Measurements from ENCODE around the gene IGLL5. TPM values are rescaled to one million over a fixed set of nuclear protein-coding genes. Genes with fewer than 3 reads are reported as not detected.

IGLL5 gene
- total and polyA plus RNA-seq, 9 of the 15 experiments (the other 6 are each of a cell fraction or from before 2014, with no cell fraction given) = not detected

GRCh38 chr22:22920104-22920654, 32.6 kb downstream of the IGLL5 start:
- ChIA-PET CTCF (ENCODE audit: low intra/inter-chr PET ratio) (no interaction called here), POLR2A (interaction anchor here (0.6 to 5.0 kb wide), 5 partner anchors 10 to 126 kb away, joined by 3 to 32 read pairs (median 4); no protein-coding TSS in a partner anchor)
- DNase-seq (ENCODE audit: extremely low read depth in 1 of 4, low spot score in 3 of 4) = peak in 3 of 4 experiments; percentile 59 to 62 (median 61)
- WGBS (ENCODE audit: insufficient coverage, low coverage, missing lambda C conversion rate) = 1% methylated on average over 7 of the region's 7 CpGs
- BruUV-seq (replicated peaks) = no TSS peak
- no peak overlapping the region; a peak in 1 of 4 replicates for H3K9ac ChIP-seq (ENCODE audit: insufficient read depth in 1 of 2, low read depth in 2 of 2, low read length in 2 of 2)
- H3K9me1 ChIP-seq (ENCODE audit: control insufficient read depth, insufficient read depth, low read length) = peaks cover 10% of the 10 kb centered on the region
- H3K9me3 ChIP-seq (replicated peaks; ENCODE audit: control insufficient read depth, insufficient read depth, low read depth, low read length) = no peaks in the 10 kb centered on the region
- peaks cover 81% of the 10 kb centered on the region for H4K20me1 ChIP-seq (replicated peaks; ENCODE audit: control insufficient read depth, insufficient read depth, low read length)
- ATAC-seq = no peak
- H3K27ac ChIP-seq (ENCODE audit: extremely low read depth, low read depth, low read length) = no peak overlapping the region
- in situ Hi-C loops (cut with MboI) = no loop called here
- intact Hi-C loops (cut with micrococcal nuclease) = no loop called here
- no peak for FAIRE-seq
- H3K79me2 ChIP-seq (ENCODE audit: control insufficient read depth, insufficient read depth, low read length) = no peaks in the 10 kb centered on the region
- no peak overlapping the region for H3K4me2 ChIP-seq (ENCODE audit: insufficient read depth, low read length)
- no peak overlapping the region for H3K4me3 ChIP-seq
- peaks cover 28 to 89% of the 10 kb centered on the region in 2 experiments for H3K27me3 ChIP-seq (ENCODE audit: control insufficient read depth in 2 of 2, insufficient read depth in 2 of 2, low read length in 2 of 2)
- H3K4me1 ChIP-seq (replicated peaks in 1 of 2; ENCODE audit: control insufficient read depth in 2 of 2, insufficient read depth in 2 of 2, low read length in 2 of 2) = no peaks in the 10 kb centered on the region
- H3K36me3 ChIP-seq (ENCODE audit: control insufficient read depth, insufficient read depth, low read length) = no peaks in the 10 kb centered on the region
- TF ChIP-seq CBX5 (IDR thresholded peaks at IDR 0.05; ENCODE audit: borderline replicate concordance, low read depth) = no peak
- no peak for TF ChIP-seq RCOR1 (IDR thresholded peaks at IDR 0.05; ENCODE audit: borderline replicate concordance in 1 of 2, low read depth in 2 of 2, low read length in 2 of 2)
- TF ChIP-seq HEY1 (CRISPR knock-in tag; IDR thresholded peaks at IDR 0.05; ENCODE audit: borderline replicate concordance) = no peak
- TF ChIP-seq SPI1 (IDR thresholded peaks at IDR 0.05; ENCODE audit: borderline replicate concordance, low read depth, low read length) = peak; percentile 2; the same call in 1 of the 2 replicates
- peak; percentile 29; the same call in 1 of the 2 replicates for TF ChIP-seq ZBTB7A (IDR thresholded peaks at IDR 0.05; ENCODE audit: borderline replicate concordance, control insufficient read depth, low read depth, low read length)
- no peak for TF ChIP-seq RBM39 (optimal IDR thresholded peaks at IDR 0.05; ENCODE audit: low read depth, low read length)
- peak; percentile 65; the same call in 1 of the 2 replicates for TF ChIP-seq MCM3 (IDR thresholded peaks at IDR 0.05)
- peak; percentile 61 for TF ChIP-seq THAP12 (CRISPR knock-in tag; IDR thresholded peaks at IDR 0.05)
- no peak for TF ChIP-seq CHD2 (IDR thresholded peaks at IDR 0.05; ENCODE audit: low read depth, low read length)
- no peak for TF ChIP-seq XRCC5 (IDR thresholded peaks at IDR 0.05; ENCODE audit: low read depth, low read length)
- TF ChIP-seq POLR2AphosphoS2 (IDR thresholded peaks at IDR 0.05; ENCODE audit: low read length) = no peak
- TF ChIP-seq MCM7 (IDR thresholded peaks at IDR 0.05) = peak in 1 of 2 experiments; percentile 56; a peak in 1 of 4 replicates
- 0 out of 4 replicates have a peak, but pooled peaks of 1 of the 2 experiments have one; percentile 24 for TF ChIP-seq UBTF (IDR thresholded peaks at IDR 0.05; ENCODE audit: borderline replicate concordance in 1 of 2, low read depth in 2 of 2, low read length in 2 of 2)
- TF ChIP-seq MAFK (IDR thresholded peaks at IDR 0.05; ENCODE audit: low read length) = 0 out of 2 replicates have a peak, but pooled peaks have one; percentile 0
- TF ChIP-seq RAD51 (IDR thresholded peaks at IDR 0.05; ENCODE audit: borderline replicate concordance, low read depth) = no peak
- no peak overlapping the region for H2AFZ ChIP-seq (ENCODE audit: low read depth, low read length)

Data from K562 (cell line).